ENCODE results near the gene SMDT1. TPM values are rescaled to one million over a fixed set of nuclear protein-coding genes. Genes with fewer than 3 reads are reported as not detected.
"Not testable (repeated sequence)": the region's sequence is repeated elsewhere in the genome, so short reads cannot be mapped to it uniquely, and the experiment has no call there.

Gene SMDT1
- total and polyA plus RNA-seq, 10 donors = 13.6 to 171 (median 77.3) TPM

DNA sequence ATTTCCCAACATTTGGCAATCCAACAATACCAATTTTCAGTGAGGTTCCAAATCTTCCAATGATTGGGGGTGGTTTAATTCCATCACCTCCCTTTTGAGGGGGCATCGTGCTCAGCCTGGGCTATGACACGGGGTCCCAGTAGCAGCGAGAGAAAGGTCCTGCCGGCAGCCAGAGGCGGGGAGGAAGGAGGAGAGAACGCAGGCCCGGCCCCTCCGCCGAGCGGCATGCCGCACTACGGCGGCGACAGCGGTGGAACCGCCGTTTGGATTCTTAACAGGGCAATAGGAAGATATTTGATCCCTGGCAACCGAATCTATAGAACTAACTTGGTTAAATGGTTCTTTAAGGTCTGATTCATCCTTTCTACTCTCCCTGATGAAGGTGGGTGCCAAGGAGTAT is 29.3 kb downstream of the SMDT1 start:
- WGBS, 5 donors = 78 to 91% (median 89%) methylated on average over 17 to 18 of the region's 18 CpGs

DNA sequence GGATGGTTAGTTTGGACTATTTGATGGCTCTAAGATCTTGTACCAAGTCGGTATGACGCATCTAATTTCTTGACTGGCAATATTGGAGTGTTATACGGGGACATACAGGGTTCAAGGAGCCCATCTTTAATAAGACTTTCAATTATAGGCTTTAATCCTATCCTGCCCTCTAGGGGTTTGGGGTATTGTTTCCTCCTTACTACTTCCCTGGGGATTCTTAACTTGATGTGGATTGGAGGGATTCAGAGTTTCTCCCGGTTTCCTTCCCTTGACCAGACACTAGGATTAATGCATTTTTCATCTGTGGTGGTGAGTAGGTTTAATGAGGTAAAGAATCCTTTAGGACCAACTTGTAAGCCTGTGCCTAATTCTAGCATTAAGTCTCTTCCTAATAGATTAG is 32.3 kb downstream of the SMDT1 start:
- TF ChIP-seq, protein P1, sequence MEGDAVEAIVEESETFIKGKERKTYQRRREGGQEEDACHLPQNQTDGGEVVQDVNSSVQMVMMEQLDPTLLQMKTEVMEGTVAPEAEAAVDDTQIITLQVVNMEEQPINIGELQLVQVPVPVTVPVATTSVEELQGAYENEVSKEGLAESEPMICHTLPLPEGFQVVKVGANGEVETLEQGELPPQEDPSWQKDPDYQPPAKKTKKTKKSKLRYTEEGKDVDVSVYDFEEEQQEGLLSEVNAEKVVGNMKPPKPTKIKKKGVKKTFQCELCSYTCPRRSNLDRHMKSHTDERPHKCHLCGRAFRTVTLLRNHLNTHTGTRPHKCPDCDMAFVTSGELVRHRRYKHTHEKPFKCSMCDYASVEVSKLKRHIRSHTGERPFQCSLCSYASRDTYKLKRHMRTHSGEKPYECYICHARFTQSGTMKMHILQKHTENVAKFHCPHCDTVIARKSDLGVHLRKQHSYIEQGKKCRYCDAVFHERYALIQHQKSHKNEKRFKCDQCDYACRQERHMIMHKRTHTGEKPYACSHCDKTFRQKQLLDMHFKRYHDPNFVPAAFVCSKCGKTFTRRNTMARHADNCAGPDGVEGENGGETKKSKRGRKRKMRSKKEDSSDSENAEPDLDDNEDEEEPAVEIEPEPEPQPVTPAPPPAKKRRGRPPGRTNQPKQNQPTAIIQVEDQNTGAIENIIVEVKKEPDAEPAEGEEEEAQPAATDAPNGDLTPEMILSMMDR (IDR thresholded peaks at IDR 0.05 in 8 of 11, conservative IDR thresholded peaks at IDR 0.05 in 3 of 11) = no peak
- TF ChIP-seq POLR2A (IDR thresholded peaks at IDR 0.05) = no peak
- no peak for TF ChIP-seq POLR2AphosphoS5 (IDR thresholded peaks at IDR 0.05)
- peaks cover 0 to 5% (median 0%) of the 10 kb centered on the region in 6 donors for H3K36me3 ChIP-seq
- H3K27me3 ChIP-seq (replicated peaks in 1 of 7) = no peaks in the 10 kb centered on the region
- no peak overlapping the region for H3K4me3 ChIP-seq
- H3K27ac ChIP-seq = no peak overlapping the region
- H3K4me1 ChIP-seq = no peaks in the 10 kb centered on the region
- WGBS, 5 donors = 64 to 97% (median 93%) methylated on average over 4 of the region's 4 CpGs
- intact Hi-C loops (cut with DNase I; ENCODE audit: low total_unique reads) = no loop called here
- DNase-seq = no peak
- H3K9me3 ChIP-seq = peaks cover 0 to 27% (median 24%) of the 10 kb centered on the region in 8 donors

More for the DNA sequence above, 29.3 kb downstream of the SMDT1 start:
- intact Hi-C loops (cut with DNase I; ENCODE audit: low total_unique reads) = no loop called here
- TF ChIP-seq POLR2AphosphoS5 (IDR thresholded peaks at IDR 0.05) = no peak
- TF ChIP-seq, protein P1 (IDR thresholded peaks at IDR 0.05 in 8 of 11, conservative IDR thresholded peaks at IDR 0.05 in 3 of 11) = no peak
- no peak for TF ChIP-seq POLR2A (IDR thresholded peaks at IDR 0.05)
- peaks cover 0 to 16% (median 0%) of the 10 kb centered on the region in 6 donors for H3K36me3 ChIP-seq
- no peak overlapping the region for H3K27ac ChIP-seq
- H3K9me3 ChIP-seq = peaks cover 3 to 22% (median 18%) of the 10 kb centered on the region in 8 donors
- H3K27me3 ChIP-seq (replicated peaks in 1 of 7) = no peaks in the 10 kb centered on the region
- H3K4me3 ChIP-seq = no peak overlapping the region
- no peak for DNase-seq
- no peaks in the 10 kb centered on the region for H3K4me1 ChIP-seq

DNA sequence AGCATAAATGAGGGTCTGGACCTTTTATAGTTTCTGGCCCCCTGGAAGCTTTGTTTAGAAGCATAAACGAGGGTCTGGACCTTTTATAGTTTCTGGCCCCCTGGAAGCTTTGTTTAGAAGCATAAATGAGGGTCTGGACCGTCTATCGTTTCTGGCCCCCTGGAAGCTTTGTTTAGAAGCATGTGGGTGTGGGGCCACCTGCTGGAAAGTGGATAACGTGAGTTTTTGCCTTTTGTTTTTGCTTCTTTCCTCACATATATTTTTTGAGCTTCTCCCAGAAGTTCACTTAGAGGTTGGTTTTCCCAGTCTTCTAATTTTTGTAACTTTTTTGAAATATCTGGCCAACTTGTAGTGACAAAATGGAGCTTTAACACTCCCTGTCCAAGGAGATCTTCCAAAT is 33.3 kb downstream of the SMDT1 start:
- WGBS, 5 donors = 15 to 33% (median 20%) methylated on average over 2 to 4 of the region's 4 CpGs
- H3K27me3 ChIP-seq (replicated peaks in 1 of 7); H3K4me1 ChIP-seq; DNase-seq; H3K36me3 ChIP-seq; H3K27ac ChIP-seq; H3K4me3 ChIP-seq; intact Hi-C loops (cut with DNase I; ENCODE audit: low total_unique reads): not testable (repeated sequence)
- H3K9me3 ChIP-seq = peaks cover 0 to 27% (median 24%) of the 10 kb centered on the region in 8 donors

DNA sequence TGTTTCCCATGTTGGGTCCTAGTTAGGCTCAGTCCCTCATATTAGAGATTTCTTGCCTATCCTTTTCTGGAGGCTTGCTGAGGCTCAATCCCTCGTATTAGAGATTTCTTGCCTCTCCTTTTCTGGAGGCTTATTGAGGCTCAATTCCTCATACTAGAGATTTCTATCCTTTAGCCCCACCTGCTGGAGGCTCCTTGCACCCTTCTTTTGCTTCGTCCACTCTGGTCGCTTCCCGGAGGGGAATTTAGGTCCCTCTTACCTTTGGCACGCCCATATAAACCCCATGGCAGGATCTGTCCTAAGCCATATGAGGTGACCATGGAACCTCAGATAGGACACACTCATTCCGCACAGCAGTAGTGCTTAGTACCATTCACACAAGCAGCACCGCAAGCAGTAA is 35.2 kb downstream of the SMDT1 start:
- H3K9me3 ChIP-seq = peaks cover 0 to 27% (median 24%) of the 10 kb centered on the region in 8 donors
- WGBS, 5 donors = 86 to 97% (median 93%) methylated on average over 7 of the region's 7 CpGs
- TF ChIP-seq, protein P1 (IDR thresholded peaks at IDR 0.05 in 8 of 11, conservative IDR thresholded peaks at IDR 0.05 in 3 of 11) = peak in 3 of 11 experiments; percentile 12 to 25 (median 20)
- TF ChIP-seq POLR2AphosphoS5 (IDR thresholded peaks at IDR 0.05) = no peak
- no peak overlapping the region for H3K27ac ChIP-seq
- peaks cover 0 to 5% (median 0%) of the 10 kb centered on the region in 6 donors for H3K36me3 ChIP-seq
- DNase-seq = no peak
- H3K4me1 ChIP-seq = peaks cover 0 to 1% (median under 1%) of the 10 kb centered on the region in 6 donors
- intact Hi-C loops (cut with DNase I; ENCODE audit: low total_unique reads) = no loop called here
- no peak overlapping the region for H3K4me3 ChIP-seq
- H3K27me3 ChIP-seq (replicated peaks in 1 of 7) = no peaks in the 10 kb centered on the region

DNA sequence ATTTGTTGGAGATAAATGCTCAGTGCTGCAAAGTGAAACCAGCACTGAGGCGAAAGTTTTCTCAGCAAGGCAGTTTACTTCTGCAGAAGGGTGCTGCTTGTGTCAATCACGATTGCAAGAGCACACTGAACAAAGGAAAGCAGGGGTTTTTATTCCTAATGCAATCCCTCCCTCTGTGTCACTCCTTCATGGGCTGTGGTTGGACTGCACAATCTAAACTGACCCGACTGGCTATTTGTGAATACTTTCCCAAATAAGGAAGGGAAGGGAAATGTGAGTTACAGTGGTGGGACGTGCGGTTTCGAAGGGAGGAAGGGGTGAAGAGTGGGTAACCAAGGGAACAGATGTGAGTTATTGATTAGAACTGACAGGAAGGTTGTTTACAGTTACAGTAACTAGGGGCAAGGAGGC is 35.9 kb downstream of the SMDT1 start:
- WGBS, 5 donors = 82 to 93% (median 86%) methylated on average over 6 of the region's 6 CpGs
- H3K27me3 ChIP-seq (replicated peaks in 1 of 7); H3K27ac ChIP-seq; H3K36me3 ChIP-seq; intact Hi-C loops (cut with DNase I; ENCODE audit: low total_unique reads); DNase-seq; H3K4me1 ChIP-seq; H3K4me3 ChIP-seq: not testable (repeated sequence)
- H3K9me3 ChIP-seq = peaks cover 0 to 27% (median 24%) of the 10 kb centered on the region in 8 donors
